COLO668 (cell line): Measurements from ENCODE around the gene METAP2.
"Not testable (repeated sequence)": the region's sequence is repeated elsewhere in the genome, so short reads cannot be mapped to it uniquely, and the experiment has no call there.

Experiments used
- DNase-seq: peaks from one replicate; lab custom pipeline; 2025; ENCODE audit not compliant: unreplicated experiment; lab: John Stamatoyannopoulos, UW

The METAP2 gene

GRCh38 chr12:95473884-95474659 is at the start of gene METAP2:
METAP2 (plus strand) TSS chr12:95474152; CDS start chr12:95474180, 28 bp downstream.
- peak; percentile 99 for DNase-seq

- DNase-seq, result no peak
Observed at GRCh38 chr12:95424271-95424994, 49.5 kb upstream of the METAP2 start.

DNA sequence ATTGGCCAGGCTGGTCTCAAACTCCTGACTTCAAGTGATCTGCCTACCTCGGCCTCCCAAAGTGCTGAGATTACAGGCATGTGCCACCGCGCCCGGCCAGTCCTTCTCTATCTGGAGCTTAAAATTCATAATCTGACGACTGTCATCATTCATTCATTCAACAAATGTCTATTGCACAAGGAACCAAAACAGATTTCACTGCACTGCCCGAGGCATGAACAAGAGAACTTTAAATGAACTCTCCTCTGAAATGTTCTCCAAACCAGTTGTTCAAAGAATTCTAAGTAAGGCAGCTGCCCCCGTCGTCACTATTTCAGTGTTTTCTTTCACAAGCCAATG is 44.8 kb upstream of the METAP2 start:
- DNase-seq, result no peak

GRCh38 chr12:95431120-95431519 is 42.8 kb upstream of the METAP2 start:
- no peak for DNase-seq

- DNase-seq, result no peak
Observed at GRCh38 chr12:95435355-95435754, 38.6 kb upstream of the METAP2 start.

- DNase-seq, result no peak
Observed at GRCh38 chr12:95437565-95437964, 36.4 kb upstream of the METAP2 start.

DNA sequence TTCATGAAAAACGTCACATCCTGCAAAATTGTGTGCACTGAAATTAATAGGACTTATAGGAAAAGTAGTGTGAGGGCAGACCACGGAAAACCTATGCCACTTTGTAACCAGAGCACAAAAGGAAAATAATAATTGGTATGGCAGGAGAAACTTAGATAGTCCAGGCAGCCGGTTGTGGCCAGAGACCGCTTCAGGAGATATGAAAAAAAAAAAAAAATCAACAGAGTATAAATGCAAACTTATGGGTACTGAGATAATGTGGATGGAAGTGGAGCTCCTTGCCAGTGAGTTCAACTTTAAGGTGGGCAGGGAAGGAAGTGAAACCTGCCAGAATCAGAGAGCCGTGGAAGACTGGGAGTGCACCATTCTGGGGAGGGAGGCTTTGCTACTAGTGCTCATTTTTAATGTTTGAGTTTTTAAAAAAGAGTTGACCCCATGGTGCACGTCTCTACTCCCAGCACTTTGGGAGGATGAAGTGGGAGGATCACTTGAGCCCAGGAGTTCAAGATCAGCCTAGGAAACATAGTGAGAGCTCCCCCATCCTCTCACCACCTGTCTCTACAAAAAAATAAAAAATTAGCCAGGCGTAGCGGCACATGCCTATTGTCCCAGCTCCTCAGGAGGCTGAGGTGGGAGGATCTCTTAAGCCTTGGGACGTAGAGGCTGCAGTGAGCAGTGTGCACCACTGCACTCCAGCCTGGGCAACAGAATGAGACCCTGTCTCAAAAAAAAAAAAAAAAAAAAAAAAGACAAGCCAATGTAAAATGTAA is 34.3 kb upstream of the METAP2 start:
- DNase-seq, result no peak

DNA sequence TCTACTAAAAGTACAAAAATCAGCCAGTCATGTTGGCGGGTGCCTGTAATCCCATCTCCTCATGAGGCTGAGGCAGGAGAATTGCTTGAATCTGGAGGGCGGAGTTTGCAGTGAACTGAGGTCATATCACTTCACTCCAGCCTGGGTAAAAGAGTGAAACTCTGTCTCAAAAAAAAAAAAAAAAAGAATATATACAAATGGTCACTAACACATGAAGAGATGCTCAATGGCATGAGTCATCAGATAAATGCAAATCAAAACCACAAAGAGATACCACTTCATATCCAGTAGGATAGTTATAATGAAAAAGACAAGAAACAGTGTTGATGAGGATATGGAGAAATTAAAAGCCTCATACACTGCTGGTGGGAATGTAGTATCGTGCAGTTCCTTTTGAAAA is 33.6 kb upstream of the METAP2 start:
- no peak for DNase-seq

DNA sequence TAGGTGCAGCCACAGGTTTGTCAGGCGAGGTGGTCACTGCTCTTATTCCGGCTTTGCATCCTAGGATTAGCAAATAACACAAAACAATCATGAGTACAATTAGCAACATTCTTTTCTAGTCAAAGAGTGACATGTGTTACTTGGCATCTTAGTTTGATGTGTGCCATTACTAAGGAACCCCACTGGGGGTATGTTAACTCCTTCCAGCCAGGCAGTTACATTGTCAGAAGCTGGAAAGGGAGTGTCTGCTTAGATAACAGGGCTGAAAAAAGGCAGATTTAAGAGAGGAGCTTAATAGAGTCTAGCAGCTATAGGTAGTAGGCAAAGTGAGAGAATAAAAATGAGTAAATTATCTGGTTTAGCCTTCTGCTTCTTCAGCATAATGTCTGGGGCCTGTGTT is 30.5 kb upstream of the METAP2 start:
- DNase-seq, result no peak

DNA sequence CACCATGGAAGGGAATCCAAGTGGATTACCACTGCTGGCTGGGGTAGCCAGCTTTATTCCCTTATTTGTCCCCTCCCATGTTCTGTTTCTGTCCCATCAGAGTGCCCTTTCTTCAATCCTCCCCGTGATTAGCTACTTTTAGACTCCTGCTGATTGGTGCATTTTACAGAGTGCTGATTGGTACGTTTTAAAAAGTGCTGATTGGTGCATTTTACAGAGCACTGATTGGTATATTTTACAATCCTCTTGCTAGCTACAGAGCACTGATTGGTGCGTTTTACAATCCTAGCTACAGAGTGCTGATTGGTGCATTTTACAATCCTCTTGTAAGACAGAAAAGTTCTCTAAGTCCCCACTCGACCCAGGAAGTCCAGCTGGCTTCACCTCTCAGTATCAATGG is 28.9 kb upstream of the METAP2 start:
- DNase-seq, result not testable (repeated sequence)

- no peak for DNase-seq
Observed at GRCh38 chr12:95445884-95446505, 28.0 kb upstream of the METAP2 start.

- DNase-seq, result no peak
Observed at GRCh38 chr12:95446506-95446900, 27.4 kb upstream of the METAP2 start.

- not testable (repeated sequence) for DNase-seq
Observed at GRCh38 chr12:95449656-95450055, 24.3 kb upstream of the METAP2 start.

- not testable (repeated sequence) for DNase-seq
Observed at GRCh38 chr12:95452501-95452900, 21.5 kb upstream of the METAP2 start.

DNA sequence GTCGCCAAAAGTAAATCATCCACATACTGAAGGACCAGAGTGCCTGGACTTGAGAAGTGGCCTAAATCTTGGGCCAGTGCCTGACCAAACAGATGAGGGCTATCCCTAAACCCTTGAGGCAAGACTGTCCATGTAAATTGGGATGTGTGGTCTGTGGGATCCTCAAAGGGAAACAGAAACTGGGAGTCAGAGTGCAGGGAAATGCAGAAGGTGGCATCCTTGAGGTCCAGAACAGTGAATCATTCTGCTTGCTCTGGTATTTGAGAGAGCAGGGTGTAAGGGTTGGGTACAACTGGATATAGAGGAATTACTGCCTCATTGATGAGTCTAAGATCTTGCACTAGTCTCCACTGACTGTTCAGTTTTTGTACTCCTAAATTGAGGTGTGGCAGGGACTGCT is 20.1 kb upstream of the METAP2 start:
- not testable (repeated sequence) for DNase-seq

GRCh38 chr12:95454780-95455215 is 19.2 kb upstream of the METAP2 start:
- not testable (repeated sequence) for DNase-seq

DNA sequence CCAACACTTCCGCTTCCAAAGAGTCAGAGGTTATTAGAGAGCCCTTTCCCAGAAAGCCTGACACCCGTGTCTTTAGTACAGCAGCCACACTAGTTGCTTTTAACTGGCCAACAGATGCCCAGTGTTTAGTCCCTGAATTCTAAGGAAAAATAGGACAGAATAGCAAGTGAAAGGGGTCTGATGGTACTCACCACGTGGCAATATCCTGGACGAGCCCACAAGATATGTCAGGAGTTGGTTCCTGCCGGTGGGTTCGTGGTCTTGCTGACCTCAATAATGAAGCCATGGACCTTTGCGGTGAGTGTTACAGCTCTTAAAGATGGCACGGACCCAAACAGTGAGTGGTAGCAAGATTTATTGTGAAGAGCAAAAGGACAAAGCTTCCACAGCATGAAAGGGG is 16.3 kb upstream of the METAP2 start:
- not testable (repeated sequence) for DNase-seq

DNA sequence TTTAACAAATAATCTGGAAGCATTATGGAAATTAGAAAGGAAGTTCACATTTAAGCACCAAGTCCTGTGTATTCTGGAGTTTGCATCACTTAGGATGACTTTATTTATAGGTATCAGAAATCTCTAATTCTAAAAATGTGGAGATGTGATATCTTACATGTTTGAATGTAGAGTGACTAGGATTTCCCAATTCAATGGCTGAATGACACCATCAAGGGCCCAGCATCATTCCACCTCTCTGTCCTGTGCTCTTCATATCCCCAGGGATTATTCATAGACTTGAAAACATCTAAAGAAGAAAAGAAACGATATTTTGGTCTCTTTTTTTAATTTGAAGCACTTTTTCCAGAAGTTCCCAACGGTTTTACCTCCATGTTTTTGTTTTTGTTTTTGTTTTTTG is 15.2 kb upstream of the METAP2 start:
- DNase-seq, result no peak

GRCh38 chr12:95459310-95459709 is 14.6 kb upstream of the METAP2 start:
- DNase-seq, result no peak

- no peak for DNase-seq
Observed at GRCh38 chr12:95460105-95460504, 13.8 kb upstream of the METAP2 start.

DNA sequence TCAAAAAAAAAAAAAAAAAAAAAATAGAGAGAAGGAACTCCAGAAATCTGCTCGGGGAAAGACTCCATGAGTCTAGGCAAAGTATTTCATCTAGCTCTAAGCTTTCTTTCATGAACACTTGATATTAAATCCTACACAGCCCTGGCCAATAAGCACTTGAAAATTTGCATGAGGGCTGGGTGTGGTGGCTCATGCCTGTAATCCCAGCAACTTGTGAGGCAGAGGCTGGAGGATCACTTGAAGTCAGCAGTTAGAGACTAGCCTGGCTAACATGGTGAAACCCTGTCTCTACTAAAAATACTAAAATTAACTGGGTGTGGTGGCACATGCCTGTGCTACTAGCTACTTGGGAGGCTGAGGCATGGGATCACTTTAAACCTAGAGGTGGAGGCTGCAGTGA is 13.1 kb upstream of the METAP2 start:
- DNase-seq, result no peak
